Mucosa of rectum (tissue), 2 donors: ENCODE data around the gene RANBP17.
"Not testable (repeated sequence)": the region's sequence is repeated elsewhere in the genome, so short reads cannot be mapped to it uniquely, and the experiment has no call there.

Source experiments
- H3K27ac ChIP-seq, 2 donors: one replicate each; pipeline ENCODE4 v1.7.0; 2013; ENCODE audit warnings: inconsistent platforms in 2 of 2, low read depth in 2 of 2, low read length in 2 of 2
- H3K27me3 ChIP-seq, 2 donors: one replicate each; pipeline ENCODE4 v1.7.0; 2013; ENCODE audit warnings: low read length in 2 of 2; ENCODE audit not compliant: control insufficient read depth in 2 of 2, insufficient read depth in 2 of 2
- H3K36me3 ChIP-seq, 2 donors: one replicate each; pipeline ENCODE4 v1.7.0; 2013; ENCODE audit warnings: low read length in 2 of 2; ENCODE audit not compliant: control insufficient read depth in 2 of 2, insufficient read depth in 2 of 2
- H3K4me1 ChIP-seq, 2 donors: one replicate each; pipeline ENCODE4 v1.7.0; 2013; ENCODE audit warnings: low read length in 2 of 2, mild to moderate bottlenecking in 1 of 2; ENCODE audit not compliant: control insufficient read depth in 2 of 2, insufficient read depth in 2 of 2
- H3K4me3 ChIP-seq, 2 donors: one replicate each; pipeline ENCODE4 v1.7.0; 2013; ENCODE audit warnings: low read length in 2 of 2
- H3K9ac ChIP-seq, 2 donors: one replicate each; pipeline ENCODE4 v1.7.0; 2013; ENCODE audit warnings: low read length in 2 of 2, low read depth in 1 of 2, mild to moderate bottlenecking in 1 of 2
- H3K9me3 ChIP-seq, 2 donors: one replicate each; pipeline ENCODE4 v1.7.0; 2013; ENCODE audit warnings: low read length in 2 of 2; ENCODE audit not compliant: control insufficient read depth in 2 of 2
- donor health status: healthy.
- donor health status: Normal muscosa, but diverticular disease.

The RANBP17 gene

DNA sequence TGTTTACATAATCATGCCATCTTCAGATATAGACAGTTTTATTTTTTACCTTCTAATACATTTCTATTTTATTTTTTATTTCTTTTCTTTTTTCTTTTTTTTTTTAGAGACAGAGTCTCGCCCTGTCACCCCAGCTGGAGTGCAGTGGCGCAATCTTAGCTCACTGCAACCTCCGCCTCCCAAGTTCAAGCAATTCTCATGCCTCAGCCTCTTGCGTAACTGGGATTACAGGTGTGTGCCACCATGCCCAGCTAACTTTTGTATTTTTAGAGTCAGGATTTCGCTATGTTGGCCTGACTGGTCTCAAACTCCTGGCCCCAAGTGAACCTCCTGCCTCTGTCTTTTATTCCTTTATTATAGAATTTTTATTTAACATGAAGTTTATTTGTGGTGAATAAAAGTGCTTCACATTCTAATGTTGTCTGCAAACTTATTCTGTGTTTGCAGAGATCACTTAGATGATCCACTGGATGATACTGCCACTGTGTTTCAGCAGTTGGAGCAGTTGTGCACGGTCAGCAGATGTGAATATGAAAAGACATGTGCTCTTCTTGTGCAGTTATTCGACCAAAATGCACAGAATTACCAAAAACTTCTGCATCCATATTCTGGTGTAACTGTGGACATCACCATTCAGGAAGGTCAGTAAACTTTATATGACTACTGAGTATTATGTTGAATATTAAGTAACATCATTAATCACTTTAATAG, 62.2 kb downstream of the RANBP17 start:
- no peaks in the 10 kb centered on the region for H3K4me1 ChIP-seq
- no peak overlapping the region for H3K4me3 ChIP-seq
- H3K9me3 ChIP-seq = no peaks in the 10 kb centered on the region
- H3K9ac ChIP-seq = no peak overlapping the region
- H3K36me3 ChIP-seq = no peaks in the 10 kb centered on the region
- H3K27ac ChIP-seq = no peak overlapping the region
- H3K27me3 ChIP-seq = no peaks in the 10 kb centered on the region

GRCh38 chr5:170935534-170936218, 73.9 kb downstream of the RANBP17 start:
- H3K4me3 ChIP-seq, H3K9ac ChIP-seq, H3K27me3 ChIP-seq, H3K27ac ChIP-seq, H3K4me1 ChIP-seq, H3K9me3 ChIP-seq, H3K36me3 ChIP-seq: not testable (repeated sequence)

DNA sequence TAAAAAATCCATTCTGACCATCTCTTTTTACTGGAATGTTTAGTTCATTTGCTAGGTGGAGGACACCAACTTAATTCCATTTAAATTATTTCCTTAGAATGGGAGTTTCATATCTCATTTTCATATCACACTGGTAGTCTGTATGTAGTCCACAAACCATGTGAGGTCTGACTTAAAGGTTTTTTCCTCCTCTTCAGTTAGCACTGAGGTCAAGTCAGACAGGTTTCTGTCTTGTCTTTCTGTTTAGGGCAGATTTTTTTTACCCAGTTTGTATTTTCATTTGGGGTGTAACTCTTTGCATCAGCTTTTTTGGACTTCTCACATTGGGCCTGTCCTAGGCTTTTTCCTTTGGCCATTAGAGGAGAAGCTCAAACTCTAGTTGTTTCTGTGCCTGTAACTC, 75.3 kb downstream of the RANBP17 start:
- Histone ChIP-seq H3K4me3 (no peak overlapping the region), H3K9me3 (no peaks in the 10 kb centered on the region), H3K27ac (no peak overlapping the region)

DNA sequence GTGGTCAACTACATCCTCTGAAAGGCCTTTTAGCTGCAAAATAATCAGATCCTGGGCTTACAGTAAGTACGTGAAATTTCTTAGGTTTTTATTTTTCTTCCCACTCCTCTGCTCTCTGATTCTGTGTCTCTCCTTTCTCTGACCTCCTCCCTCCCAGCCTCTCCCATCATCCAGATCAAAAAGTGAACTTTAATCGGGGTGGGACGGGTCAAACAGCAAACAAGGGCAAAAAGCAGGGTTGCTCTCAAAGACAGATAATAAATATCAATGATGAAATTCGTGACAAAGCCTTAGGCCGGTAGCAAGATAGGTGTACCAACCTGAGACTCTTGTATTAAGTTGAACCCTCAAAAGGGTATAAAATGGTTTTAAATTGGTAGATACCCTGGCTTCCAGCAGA, 76.1 kb downstream of the RANBP17 start:
- H3K9ac ChIP-seq = no peak overlapping the region
- H3K9me3 ChIP-seq = no peaks in the 10 kb centered on the region
- no peaks in the 10 kb centered on the region for H3K4me1 ChIP-seq
- no peaks in the 10 kb centered on the region for H3K36me3 ChIP-seq
- no peaks in the 10 kb centered on the region for H3K27me3 ChIP-seq
- H3K27ac ChIP-seq = no peak overlapping the region
- H3K4me3 ChIP-seq = no peak overlapping the region

More for the DNA sequence above, 75.3 kb downstream of the RANBP17 start:
- Histone ChIP-seq H3K9ac (no peak overlapping the region), H3K27me3 (no peaks in the 10 kb centered on the region), H3K4me1 (no peaks in the 10 kb centered on the region), H3K36me3 (no peaks in the 10 kb centered on the region)

DNA sequence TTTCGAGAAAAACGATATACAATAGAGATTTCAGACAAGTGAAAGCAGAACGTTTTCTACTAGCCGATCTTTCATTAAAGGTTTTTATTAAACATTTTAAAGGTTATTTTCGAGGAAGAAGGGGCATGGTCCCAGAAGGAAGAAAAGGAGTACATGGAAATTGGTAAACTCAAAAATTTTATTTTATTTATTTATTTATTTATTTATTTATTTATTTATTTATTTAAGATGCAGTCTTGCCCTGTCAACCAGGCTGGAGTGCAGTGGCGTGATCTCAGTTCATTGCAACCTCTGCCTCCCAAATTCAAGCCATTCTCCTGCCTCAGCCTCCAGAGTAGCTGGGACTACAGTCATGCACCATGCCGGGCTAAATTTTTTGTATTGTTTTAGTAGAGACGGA, 77.4 kb downstream of the RANBP17 start:
- Histone ChIP-seq H3K4me3 (no peak overlapping the region), H3K27ac (no peak overlapping the region), H3K36me3 (no peaks in the 10 kb centered on the region), H3K27me3 (no peaks in the 10 kb centered on the region), H3K4me1 (no peaks in the 10 kb centered on the region), H3K9ac (no peak overlapping the region), H3K9me3 (no peaks in the 10 kb centered on the region)

DNA sequence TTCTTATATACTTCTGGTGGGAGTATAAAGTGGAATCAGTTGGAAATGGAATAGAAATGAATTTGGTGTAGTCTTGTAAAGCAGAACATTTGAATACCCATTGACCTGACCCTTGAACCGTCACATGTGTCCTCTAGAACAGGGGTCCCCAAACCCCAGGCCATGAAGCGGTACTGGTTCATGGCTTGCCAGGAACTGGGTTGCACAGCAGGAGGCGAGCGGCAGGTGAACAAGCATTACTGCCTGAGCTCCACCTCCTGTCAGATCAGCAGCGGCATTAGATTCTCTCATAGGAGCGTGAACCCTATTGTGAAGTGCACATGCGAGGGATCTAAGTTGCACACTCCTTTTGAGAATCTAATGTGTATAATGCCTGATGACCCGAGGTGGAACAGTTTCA, 80.0 kb downstream of the RANBP17 start:
- no peak overlapping the region for H3K9ac ChIP-seq
- H3K27me3 ChIP-seq = no peaks in the 10 kb centered on the region

DNA sequence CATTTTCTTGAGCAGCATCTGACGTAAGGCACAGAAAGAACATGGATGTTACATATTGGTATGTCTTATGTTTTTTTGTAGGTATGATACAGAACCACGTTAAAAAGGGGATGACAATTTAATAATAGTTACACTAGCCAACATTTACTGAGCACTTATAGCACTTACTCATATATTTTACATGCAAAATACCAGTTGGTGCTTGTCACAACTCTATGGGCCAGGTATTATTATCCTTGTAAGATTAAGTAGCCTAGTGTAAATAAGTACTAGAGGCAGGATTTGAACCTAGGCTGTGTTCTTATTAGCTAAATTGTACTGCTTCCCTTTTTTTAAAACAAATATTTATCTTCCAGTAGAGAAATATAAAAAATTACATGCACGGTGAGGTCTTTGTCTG, 83.5 kb downstream of the RANBP17 start:
- H3K27me3 ChIP-seq = no peaks in the 10 kb centered on the region
- no peak overlapping the region for H3K27ac ChIP-seq
- H3K4me1 ChIP-seq = no peaks in the 10 kb centered on the region
- no peaks in the 10 kb centered on the region for H3K9me3 ChIP-seq
- H3K36me3 ChIP-seq = no peaks in the 10 kb centered on the region
- no peak overlapping the region for H3K4me3 ChIP-seq
- no peak overlapping the region for H3K9ac ChIP-seq

More for the DNA sequence above, 80.0 kb downstream of the RANBP17 start:
- H3K4me1 ChIP-seq = no peaks in the 10 kb centered on the region
- H3K4me3 ChIP-seq = no peak overlapping the region
- no peak overlapping the region for H3K27ac ChIP-seq
- H3K36me3 ChIP-seq = no peaks in the 10 kb centered on the region
- no peaks in the 10 kb centered on the region for H3K9me3 ChIP-seq

DNA sequence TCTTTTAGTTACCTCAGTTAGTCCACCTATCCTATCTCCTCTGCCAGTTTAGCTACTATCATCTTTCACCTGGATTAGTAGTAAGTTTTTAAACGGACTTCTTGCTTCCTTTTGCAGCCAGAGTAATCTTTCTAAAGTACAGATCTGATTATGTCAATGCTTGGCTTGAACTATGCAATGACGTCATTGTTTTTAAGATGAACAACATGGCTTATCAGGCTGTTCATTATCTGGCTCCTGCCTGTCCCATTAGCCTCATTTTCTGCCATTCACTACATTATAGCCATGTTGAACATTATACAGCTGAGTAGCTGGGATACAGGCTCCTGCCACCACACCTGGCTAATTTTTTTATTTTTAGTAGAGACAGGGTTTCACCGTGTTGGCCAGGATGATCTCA, 98.7 kb downstream of the RANBP17 start:
- Histone ChIP-seq H3K36me3 (no peaks in the 10 kb centered on the region), H3K9ac (no peak overlapping the region), H3K4me1 (no peaks in the 10 kb centered on the region), H3K4me3 (no peak overlapping the region), H3K27ac (no peak overlapping the region), H3K27me3 (no peaks in the 10 kb centered on the region), H3K9me3 (no peaks in the 10 kb centered on the region)

GRCh38 chr5:170963521-170963920, 101.7 kb downstream of the RANBP17 start:
- H3K27me3 ChIP-seq = no peaks in the 10 kb centered on the region
- H3K9ac ChIP-seq = no peak overlapping the region
- no peak overlapping the region for H3K27ac ChIP-seq
- no peaks in the 10 kb centered on the region for H3K36me3 ChIP-seq
- H3K9me3 ChIP-seq = no peaks in the 10 kb centered on the region
- no peak overlapping the region for H3K4me3 ChIP-seq
- no peaks in the 10 kb centered on the region for H3K4me1 ChIP-seq

- no peak overlapping the region for H3K9ac ChIP-seq
- no peaks in the 10 kb centered on the region for H3K27me3 ChIP-seq
- H3K4me1 ChIP-seq = no peaks in the 10 kb centered on the region
- H3K36me3 ChIP-seq = no peaks in the 10 kb centered on the region
- no peak overlapping the region for H3K4me3 ChIP-seq
- H3K9me3 ChIP-seq = no peaks in the 10 kb centered on the region
- no peak overlapping the region for H3K27ac ChIP-seq
Measured at GRCh38 chr5:170974461-170974860, 112.6 kb downstream of the RANBP17 start.
